ENCODE data around the gene OR10H1.
"Not testable (repeated sequence)": the region's sequence is repeated elsewhere in the genome, so short reads cannot be mapped to it uniquely, and the experiment has no call there.

Gene OR10H1

DNA sequence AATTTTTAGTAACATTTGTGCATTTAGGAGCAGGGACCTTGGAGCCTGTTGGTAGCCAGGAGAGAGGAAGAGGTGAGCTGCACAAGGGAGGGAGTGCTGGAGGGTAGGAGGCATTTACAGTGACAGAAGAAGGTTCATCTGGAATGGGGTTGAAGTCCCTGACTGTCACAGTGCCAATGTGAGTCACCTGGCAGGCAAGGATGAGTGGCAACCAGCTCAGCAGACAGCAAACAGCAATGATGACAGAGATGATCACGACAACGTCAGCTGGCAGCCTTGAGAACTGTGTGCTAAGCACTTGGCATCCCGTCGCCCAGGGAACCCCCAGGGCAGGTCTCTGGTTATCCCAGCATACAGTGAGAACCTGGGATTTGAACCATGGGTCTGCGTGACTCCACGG, 25.4 kb downstream of the OR10H1 start:
- H3K4me1 ChIP-seq (ENCODE audit: insufficient read depth, poor library complexity, severe bottlenecking): no peaks in the 10 kb centered on the region
- no peak for ATAC-seq (ENCODE audit: low read depth)

DNA sequence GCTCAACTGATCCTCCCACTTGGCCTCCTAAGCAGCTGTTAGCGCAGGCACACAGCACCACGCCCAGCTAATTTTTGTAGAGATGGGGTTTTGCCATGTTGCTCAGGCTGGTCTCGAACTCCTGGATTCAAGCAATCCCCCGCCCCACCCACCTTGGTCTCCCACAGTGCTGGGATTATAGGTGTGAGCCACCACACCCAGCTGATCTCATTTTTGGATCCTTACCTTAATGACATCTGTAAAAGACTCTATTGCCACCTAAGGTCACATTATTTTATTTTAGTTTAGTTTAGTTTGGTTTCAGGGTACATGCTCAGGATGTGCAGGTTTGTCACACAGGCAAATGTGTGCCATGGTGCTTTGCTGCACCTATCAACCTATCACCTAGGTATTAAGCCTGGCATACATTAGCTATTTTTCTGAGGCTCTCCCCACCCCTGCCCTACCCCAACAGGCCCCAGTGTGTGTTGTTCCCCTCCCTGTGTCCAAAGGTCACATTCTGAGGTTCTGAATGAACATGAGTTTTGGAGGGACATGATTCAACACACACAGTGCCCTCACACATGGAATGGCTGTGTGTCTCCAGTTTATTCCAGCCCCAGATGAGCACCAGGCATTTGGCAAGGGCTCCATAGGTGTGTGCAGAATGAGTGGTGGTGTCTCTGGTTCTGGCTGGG, 26.7 kb downstream of the OR10H1 start:
- no peak overlapping the region for H3K27ac ChIP-seq (ENCODE audit: poor library complexity, severe bottlenecking)
- DNase-seq (ENCODE audit: low spot score) (no peak), ATAC-seq (ENCODE audit: low read depth) (no peak)

More for the DNA sequence above, 25.4 kb downstream of the OR10H1 start:
- Histone ChIP-seq H3K9me3 (ENCODE audit: severe bottlenecking) (no peaks in the 10 kb centered on the region), H3K36me3 (ENCODE audit: low read depth) (no peaks in the 10 kb centered on the region), H3K27me3 (ENCODE audit: insufficient read depth, poor library complexity, severe bottlenecking) (no peaks in the 10 kb centered on the region), H3K27ac (ENCODE audit: poor library complexity, severe bottlenecking) (no peak overlapping the region), H3K4me3 (ENCODE audit: severe bottlenecking) (no peak overlapping the region)
- no peak for DNase-seq (ENCODE audit: low spot score)
- TF ChIP-seq, protein P1, sequence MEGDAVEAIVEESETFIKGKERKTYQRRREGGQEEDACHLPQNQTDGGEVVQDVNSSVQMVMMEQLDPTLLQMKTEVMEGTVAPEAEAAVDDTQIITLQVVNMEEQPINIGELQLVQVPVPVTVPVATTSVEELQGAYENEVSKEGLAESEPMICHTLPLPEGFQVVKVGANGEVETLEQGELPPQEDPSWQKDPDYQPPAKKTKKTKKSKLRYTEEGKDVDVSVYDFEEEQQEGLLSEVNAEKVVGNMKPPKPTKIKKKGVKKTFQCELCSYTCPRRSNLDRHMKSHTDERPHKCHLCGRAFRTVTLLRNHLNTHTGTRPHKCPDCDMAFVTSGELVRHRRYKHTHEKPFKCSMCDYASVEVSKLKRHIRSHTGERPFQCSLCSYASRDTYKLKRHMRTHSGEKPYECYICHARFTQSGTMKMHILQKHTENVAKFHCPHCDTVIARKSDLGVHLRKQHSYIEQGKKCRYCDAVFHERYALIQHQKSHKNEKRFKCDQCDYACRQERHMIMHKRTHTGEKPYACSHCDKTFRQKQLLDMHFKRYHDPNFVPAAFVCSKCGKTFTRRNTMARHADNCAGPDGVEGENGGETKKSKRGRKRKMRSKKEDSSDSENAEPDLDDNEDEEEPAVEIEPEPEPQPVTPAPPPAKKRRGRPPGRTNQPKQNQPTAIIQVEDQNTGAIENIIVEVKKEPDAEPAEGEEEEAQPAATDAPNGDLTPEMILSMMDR (IDR thresholded peaks at IDR 0.05; ENCODE audit: poor library complexity, severe bottlenecking): no peak

GRCh38 chr19:15787611-15788155, 27.8 kb downstream of the OR10H1 start, which contains the start of gene OR10H5:
Gene OR10H5 (plus strand): TSS chr19:15787661. CDS start chr19:15794049, 6,388 bp downstream.
- no peak for ATAC-seq (ENCODE audit: low read depth)
- TF ChIP-seq, protein P1 (IDR thresholded peaks at IDR 0.05; ENCODE audit: poor library complexity, severe bottlenecking): no peak
- no peak for DNase-seq (ENCODE audit: low spot score)
- no peak within 1 kb of the TSS for H3K4me3 ChIP-seq (ENCODE audit: severe bottlenecking)
- no peaks in the 10 kb centered on the region for H3K27me3 ChIP-seq (ENCODE audit: insufficient read depth, poor library complexity, severe bottlenecking)
- H3K36me3 ChIP-seq (ENCODE audit: low read depth): no peaks in the 10 kb centered on the region
- H3K4me1 ChIP-seq (ENCODE audit: insufficient read depth, poor library complexity, severe bottlenecking): no peaks in the 10 kb centered on the region
- H3K27ac ChIP-seq (ENCODE audit: poor library complexity, severe bottlenecking): no peak within 1 kb of the TSS
- no peaks in the 10 kb centered on the region for H3K9me3 ChIP-seq (ENCODE audit: severe bottlenecking)

More for the DNA sequence above, 26.7 kb downstream of the OR10H1 start:
- Histone ChIP-seq H3K4me1 (ENCODE audit: insufficient read depth, poor library complexity, severe bottlenecking) (no peaks in the 10 kb centered on the region), H3K4me3 (ENCODE audit: severe bottlenecking) (no peak overlapping the region), H3K27me3 (ENCODE audit: insufficient read depth, poor library complexity, severe bottlenecking) (no peaks in the 10 kb centered on the region), H3K9me3 (ENCODE audit: severe bottlenecking) (no peaks in the 10 kb centered on the region), H3K36me3 (ENCODE audit: low read depth) (no peaks in the 10 kb centered on the region)
- TF ChIP-seq, protein P1 (IDR thresholded peaks at IDR 0.05; ENCODE audit: poor library complexity, severe bottlenecking): no peak

GRCh38 chr19:15782896-15783295, 32.6 kb downstream of the OR10H1 start:
- H3K4me3 ChIP-seq (ENCODE audit: severe bottlenecking); ATAC-seq (ENCODE audit: low read depth); H3K9me3 ChIP-seq (ENCODE audit: severe bottlenecking); DNase-seq (ENCODE audit: low spot score); H3K27me3 ChIP-seq (ENCODE audit: insufficient read depth, poor library complexity, severe bottlenecking); H3K36me3 ChIP-seq (ENCODE audit: low read depth); H3K27ac ChIP-seq (ENCODE audit: poor library complexity, severe bottlenecking); H3K4me1 ChIP-seq (ENCODE audit: insufficient read depth, poor library complexity, severe bottlenecking): not testable (repeated sequence)

DNA sequence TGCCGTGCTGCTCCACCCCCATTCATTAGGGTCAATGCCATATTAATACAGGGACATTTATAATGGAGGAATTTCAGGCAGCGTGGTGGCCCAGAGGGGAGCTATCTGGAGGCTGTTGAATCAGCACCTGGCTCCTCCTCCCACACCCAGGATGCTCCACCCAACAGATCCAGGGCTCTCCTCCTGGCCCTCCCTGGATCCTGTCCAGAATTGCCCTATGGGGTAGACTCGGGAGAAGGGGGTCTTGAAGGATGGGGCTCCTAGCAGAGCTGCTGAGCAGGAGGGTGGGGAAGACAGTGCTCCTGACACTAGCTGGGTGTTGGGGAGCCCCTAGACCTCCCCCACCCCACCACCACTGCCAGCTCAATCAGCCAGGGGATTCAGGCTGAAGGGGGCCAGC, 33.3 kb downstream of the OR10H1 start:
- no peaks in the 10 kb centered on the region for H3K4me1 ChIP-seq (ENCODE audit: insufficient read depth, poor library complexity, severe bottlenecking)
- no peaks in the 10 kb centered on the region for H3K27me3 ChIP-seq (ENCODE audit: insufficient read depth, poor library complexity, severe bottlenecking)
- TF ChIP-seq, protein P1 (IDR thresholded peaks at IDR 0.05; ENCODE audit: poor library complexity, severe bottlenecking): no peak
- no peak overlapping the region for H3K4me3 ChIP-seq (ENCODE audit: severe bottlenecking)
- H3K36me3 ChIP-seq (ENCODE audit: low read depth): no peaks in the 10 kb centered on the region
- DNase-seq (ENCODE audit: low spot score): no peak
- no peaks in the 10 kb centered on the region for H3K9me3 ChIP-seq (ENCODE audit: severe bottlenecking)
- no peak overlapping the region for H3K27ac ChIP-seq (ENCODE audit: poor library complexity, severe bottlenecking)
- no peak for ATAC-seq (ENCODE audit: low read depth)
